Endothelial cell of umbilical vein (primary cell): Measurements from ENCODE around the gene PLPP1. TPM values are rescaled to one million over a fixed set of nuclear protein-coding genes. Genes with fewer than 3 reads are reported as not detected.

Experiments used
- BruUV-seq: library from RNA; stranded (reverse); fragments of 400-500 nt; replicated peaks from 2 replicates; lab custom pipeline; 2021; lab: Mats Ljungman, UMichigan
- CTCF ChIA-PET: fragments of 300-600, 350-600 bp; sonication (Branson Sonifier 250); formaldehyde crosslinking; loops from one replicate; lab custom pipeline; 2021; ENCODE audit warnings: antibody characterized with exemption, inconsistent platforms; lab: Charles Lee
- POLR2A ChIA-PET: fragments of 300-600, 350-600 bp; sonication (Branson Sonifier 250); formaldehyde crosslinking; loops from one replicate; lab custom pipeline; 2021; ENCODE audit warnings: antibody characterized with exemption, inconsistent platforms; lab: Charles Lee
- DNase-seq: peaks from one replicate; pipeline ENCODE4 v3.0.0-alpha.2; 2011; ENCODE audit warnings: low read depth, low spot score
- FAIRE-seq: peaks from 2 replicates; lab custom pipeline; 2011; peaks lifted over from hg19 to GRCh38; lab: Jason Lieb, UNC
- H2AFZ ChIP-seq: 2 replicates; pipeline ENCODE4 v1.6.0; 2012; ENCODE audit warnings: low read depth, low read length, control low read depth, inconsistent platforms
- H3K27ac ChIP-seq: 2 replicates; pipeline ENCODE4 v1.5.1; 2011; ENCODE audit warnings: low read depth, mild to moderate bottlenecking, control low read depth, low read length, moderate library complexity; ENCODE audit not compliant: insufficient read depth
- H3K27me3 ChIP-seq, 2 experiments: 2 replicates each; pipeline versions ENCODE4 v1.6.0 to v1.6.1; 2011; ENCODE audit warnings: low read length in 2 of 2, mixed read lengths in 1 of 2; ENCODE audit not compliant: control insufficient read depth in 2 of 2, insufficient read depth in 2 of 2
- H3K36me3 ChIP-seq, 2 experiments: 2 replicates in 1 of 2; 3 replicates in 1 of 2; pipeline ENCODE4 v1.5.1; 2011; ENCODE audit warnings: low read length in 2 of 2, mild to moderate bottlenecking in 1 of 2, moderate library complexity in 1 of 2; ENCODE audit not compliant: control insufficient read depth in 2 of 2, insufficient read depth in 2 of 2; ENCODE audit errors: extremely low read depth in 1 of 2
- H3K4me1 ChIP-seq: 3 replicates; pipeline ENCODE4 v1.5.1; 2011; ENCODE audit warnings: mild to moderate bottlenecking, low read length; ENCODE audit not compliant: control insufficient read depth, insufficient read depth; ENCODE audit errors: extremely low read depth
- H3K4me2 ChIP-seq: 2 replicates; pipeline ENCODE4 v1.6.1; 2011; ENCODE audit warnings: low read length, control low read depth, mixed read lengths; ENCODE audit not compliant: insufficient read depth
- H3K4me3 ChIP-seq, 3 experiments: fragments of 200-600 bp in 1 of 3; sonication (generic), shearing (Covaris generic) in 1 of 3; replicated peaks in 1 of 3; 2 replicates each; pipeline ENCODE4 v1.5.1; 2011 to 2016; ENCODE audit warnings: control low read depth in 3 of 3, low read length in 3 of 3, mild to moderate bottlenecking in 2 of 3, inconsistent platforms in 1 of 3, low read depth in 1 of 3, moderate library complexity in 1 of 3; ENCODE audit not compliant: insufficient read depth in 1 of 3
- H3K79me2 ChIP-seq: 2 replicates; pipeline ENCODE4 v1.6.0; 2012; ENCODE audit warnings: low read length, inconsistent platforms; ENCODE audit not compliant: control insufficient read depth, insufficient read depth
- H3K9ac ChIP-seq: replicated peaks from 2 replicates; pipeline ENCODE3; 2011; ENCODE audit warnings: low read length, control low read depth; ENCODE audit not compliant: insufficient read depth; ENCODE audit errors: extremely low read depth
- H3K9me1 ChIP-seq: replicated peaks from 3 replicates; pipeline ENCODE4 v1.6.0; 2011; ENCODE audit warnings: mild to moderate bottlenecking, low read length; ENCODE audit not compliant: control insufficient read depth, insufficient read depth; ENCODE audit errors: extremely low read depth
- H3K9me3 ChIP-seq: replicated peaks from 2 replicates; pipeline ENCODE4 v1.5.1; 2012; ENCODE audit warnings: low read length, inconsistent platforms; ENCODE audit not compliant: control insufficient read depth, insufficient read depth
- H4K20me1 ChIP-seq: replicated peaks from 2 replicates; pipeline ENCODE3; 2011; ENCODE audit warnings: mild to moderate bottlenecking, low read length; ENCODE audit not compliant: control insufficient read depth, insufficient read depth; ENCODE audit errors: extremely low read depth
- EZH2 ChIP-seq: IDR thresholded peaks from 2 replicates; pipeline ENCODE4 v1.6.1; 2012; ENCODE audit warnings: borderline replicate concordance, low read depth, mild to moderate bottlenecking, moderate library complexity, low read length, inconsistent platforms; ENCODE audit not compliant: severe bottlenecking
- FOS ChIP-seq: IDR thresholded peaks from 2 replicates; pipeline ENCODE4 v1.6.1; 2011; ENCODE audit warnings: mild to moderate bottlenecking, low read length, moderate library complexity, borderline replicate concordance; ENCODE audit not compliant: insufficient read depth
- GATA2 ChIP-seq: IDR thresholded peaks from 2 replicates; pipeline ENCODE4 v1.7.0; 2011; ENCODE audit warnings: low read depth, mild to moderate bottlenecking, moderate library complexity, mixed read lengths, low read length; ENCODE audit not compliant: insufficient read length, insufficient read depth
- JUN ChIP-seq: IDR thresholded peaks from 2 replicates; pipeline ENCODE4 v1.6.1; 2011; ENCODE audit warnings: borderline replicate concordance, low read depth; ENCODE audit not compliant: insufficient read length, insufficient read depth
- MYC ChIP-seq: IDR thresholded peaks from one replicate; pipeline ENCODE4 v1.6.1; 2011; ENCODE audit warnings: mild to moderate bottlenecking, low read depth, low read length
- POLR2A ChIP-seq: IDR thresholded peaks from 2 replicates; pipeline ENCODE4 v1.6.1; 2012; ENCODE audit warnings: low read depth, mild to moderate bottlenecking, control low read depth, low read length
- POLR2AphosphoS5 ChIP-seq: IDR thresholded peaks from 2 replicates; pipeline ENCODE4 v1.6.1; 2012; ENCODE audit warnings: low read depth, mild to moderate bottlenecking, control low read depth, low read length, moderate library complexity; ENCODE audit not compliant: insufficient read depth
- dilution Hi-C: fragments of 300-500 bp; cut with MboI; formaldehyde crosslinking; loops from one replicate; pipeline ENCODE4 v1.15.0; 2019; ENCODE audit warnings: low sequenced_read_pairs; ENCODE audit not compliant: extremely low pct_ligation_motif_present
- intact Hi-C: fragments of 100-400 bp; cut with micrococcal nuclease; formaldehyde crosslinking; loops from one replicate; pipeline ENCODE4 v1.10.0; 2022
- polyA plus RNA-seq, 4 experiments: library from polyadenylated mRNA; depleted of rRNA in 3 of 4; stranded (reverse) in 3 of 4; unstranded in 1 of 4; fragments of >200 nt; gene quantifications; 2 replicates each; pipeline versions ENCODE4 v1.2.1 to v1.2.3, GENCODE V29; 2011 to 2012; ENCODE audit warnings: missing spikeins in 1 of 4
- total RNA-seq: library from RNA; stranded (reverse); gene quantifications from 2 replicates; pipeline ENCODE4 v1.2.3, GENCODE V29; 2021
- TF ChIP-seq, protein P1 (sequence below): IDR thresholded peaks from 2 replicates; pipeline ENCODE4 v1.6.1; 2011; ENCODE audit not compliant: insufficient read depth, insufficient read length
- TF ChIP-seq, protein P2 (sequence below), 2 donors: IDR thresholded peaks; 1 replicate in 1 of 2; 2 replicates in 1 of 2; pipeline ENCODE4 v1.5.1; 2011; ENCODE audit warnings: low read length in 2 of 2, mild to moderate bottlenecking in 2 of 2, moderate library complexity in 2 of 2, control low read depth in 1 of 2, inconsistent platforms in 1 of 2, low read depth in 1 of 2; ENCODE audit not compliant: insufficient read depth in 1 of 2; ENCODE audit errors: extremely low read depth in 1 of 2

PLPP1 gene
- total and polyA plus RNA-seq, 2 donors (not counting 3 experiments of a cell fraction or from before 2014, with no cell fraction given) = 14.3 to 25.9 TPM

DNA sequence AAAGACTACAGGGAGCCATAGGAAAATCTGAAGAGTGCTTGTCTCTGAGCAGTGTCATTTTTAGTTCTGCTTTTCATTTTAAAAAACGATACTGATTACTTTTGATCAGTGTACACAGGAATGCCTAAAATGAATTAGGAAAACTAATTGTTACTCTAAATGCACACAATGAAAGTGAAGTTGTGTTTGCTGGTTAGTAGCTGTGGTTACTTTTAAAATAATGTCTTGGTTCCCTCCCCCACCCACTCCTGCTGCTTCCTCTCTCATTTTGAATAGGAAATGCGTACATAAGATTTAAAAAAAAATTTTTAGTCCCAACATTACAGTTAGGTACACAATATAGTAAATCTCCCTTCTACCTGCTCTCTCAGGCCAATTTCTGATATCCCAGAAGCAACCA is 47.5 kb upstream of the PLPP1 start:
- DNase-seq (no peak), FAIRE-seq (no peak)
- no peaks in the 10 kb centered on the region for H3K4me1 ChIP-seq
- no peaks in the 10 kb centered on the region for H3K9me1 ChIP-seq
- H3K4me2 ChIP-seq = no peak overlapping the region
- dilution Hi-C loops (no loop called here), intact Hi-C loops (no loop called here)
- H3K9ac ChIP-seq = no peak overlapping the region
- ChIA-PET POLR2A (no interaction called here), CTCF (interaction anchor here (1.1 kb wide), 1 partner anchor 22 kb away, joined by 3 read pairs; no protein-coding TSS in a partner anchor)
- H3K79me2 ChIP-seq = no peaks in the 10 kb centered on the region
- no peaks in the 10 kb centered on the region for H3K9me3 ChIP-seq
- TF ChIP-seq POLR2A = no peak
- no peak for TF ChIP-seq FOS
- TF ChIP-seq, protein P1, sequence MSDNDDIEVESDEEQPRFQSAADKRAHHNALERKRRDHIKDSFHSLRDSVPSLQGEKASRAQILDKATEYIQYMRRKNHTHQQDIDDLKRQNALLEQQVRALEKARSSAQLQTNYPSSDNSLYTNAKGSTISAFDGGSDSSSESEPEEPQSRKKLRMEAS = no peak
- no peak for TF ChIP-seq EZH2
- TF ChIP-seq GATA2 = no peak
- no peak for TF ChIP-seq POLR2AphosphoS5
- TF ChIP-seq JUN = no peak
- TF ChIP-seq, protein P2, sequence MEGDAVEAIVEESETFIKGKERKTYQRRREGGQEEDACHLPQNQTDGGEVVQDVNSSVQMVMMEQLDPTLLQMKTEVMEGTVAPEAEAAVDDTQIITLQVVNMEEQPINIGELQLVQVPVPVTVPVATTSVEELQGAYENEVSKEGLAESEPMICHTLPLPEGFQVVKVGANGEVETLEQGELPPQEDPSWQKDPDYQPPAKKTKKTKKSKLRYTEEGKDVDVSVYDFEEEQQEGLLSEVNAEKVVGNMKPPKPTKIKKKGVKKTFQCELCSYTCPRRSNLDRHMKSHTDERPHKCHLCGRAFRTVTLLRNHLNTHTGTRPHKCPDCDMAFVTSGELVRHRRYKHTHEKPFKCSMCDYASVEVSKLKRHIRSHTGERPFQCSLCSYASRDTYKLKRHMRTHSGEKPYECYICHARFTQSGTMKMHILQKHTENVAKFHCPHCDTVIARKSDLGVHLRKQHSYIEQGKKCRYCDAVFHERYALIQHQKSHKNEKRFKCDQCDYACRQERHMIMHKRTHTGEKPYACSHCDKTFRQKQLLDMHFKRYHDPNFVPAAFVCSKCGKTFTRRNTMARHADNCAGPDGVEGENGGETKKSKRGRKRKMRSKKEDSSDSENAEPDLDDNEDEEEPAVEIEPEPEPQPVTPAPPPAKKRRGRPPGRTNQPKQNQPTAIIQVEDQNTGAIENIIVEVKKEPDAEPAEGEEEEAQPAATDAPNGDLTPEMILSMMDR (IDR thresholded peaks at IDR 0.05; ENCODE audit: extremely low read depth in 1 of 2, insufficient read depth in 1 of 2, low read depth in 1 of 2, low read length in 2 of 2) = no peak
- no peak for TF ChIP-seq MYC
- H3K4me3 ChIP-seq = no peak overlapping the region
- no peak overlapping the region for H2AFZ ChIP-seq
- H3K27ac ChIP-seq = no peak overlapping the region
- no peaks in the 10 kb centered on the region for H3K36me3 ChIP-seq
- BruUV-seq = no TSS peak
- no peaks in the 10 kb centered on the region for H3K27me3 ChIP-seq
- no peaks in the 10 kb centered on the region for H4K20me1 ChIP-seq
